Nephron (organoid): ENCODE measurements around the gene DIPK1A.
"Not testable (repeated sequence)": the region's sequence is repeated elsewhere in the genome, so short reads cannot be mapped to it uniquely, and the experiment has no call there.

ENCODE experiments used
- H3K27ac Mint-ChIP-seq, 3 experiments: 2 replicates each; pipeline ENCODE4 v1.8.0; 2020; ENCODE audit warnings: mixed read lengths in 3 of 3, mild to moderate bottlenecking in 2 of 3, moderate library complexity in 1 of 3
- H3K27me3 Mint-ChIP-seq: 2 replicates; pipeline ENCODE4 v1.8.0; 2021; ENCODE audit warnings: low read depth, mild to moderate bottlenecking, moderate library complexity, mixed read lengths
- H3K36me3 Mint-ChIP-seq: 2 replicates; pipeline ENCODE4 v1.8.0; 2020; ENCODE audit warnings: low read depth, mixed read lengths
- H3K4me1 Mint-ChIP-seq: 2 replicates; pipeline ENCODE4 v1.8.0; 2020; ENCODE audit warnings: mixed read lengths
- H3K4me3 Mint-ChIP-seq, 3 experiments: 2 replicates each; pipeline ENCODE4 v1.8.0; 2020; ENCODE audit warnings: mild to moderate bottlenecking in 3 of 3, mixed read lengths in 3 of 3, moderate library complexity in 2 of 3
- H3K9me3 Mint-ChIP-seq: 2 replicates; pipeline ENCODE4 v1.8.0; 2020; ENCODE audit warnings: mixed read lengths
- TF ChIP-seq, protein P1 (sequence below), 3 experiments: fragments of 200-600 bp; sonication (generic); IDR thresholded peaks; one replicate each; pipeline ENCODE4 v1.5.0; 2021; ENCODE audit warnings: antibody characterized with exemption in 3 of 3; ENCODE audit not compliant: unreplicated experiment in 3 of 3

Gene DIPK1A

DNA sequence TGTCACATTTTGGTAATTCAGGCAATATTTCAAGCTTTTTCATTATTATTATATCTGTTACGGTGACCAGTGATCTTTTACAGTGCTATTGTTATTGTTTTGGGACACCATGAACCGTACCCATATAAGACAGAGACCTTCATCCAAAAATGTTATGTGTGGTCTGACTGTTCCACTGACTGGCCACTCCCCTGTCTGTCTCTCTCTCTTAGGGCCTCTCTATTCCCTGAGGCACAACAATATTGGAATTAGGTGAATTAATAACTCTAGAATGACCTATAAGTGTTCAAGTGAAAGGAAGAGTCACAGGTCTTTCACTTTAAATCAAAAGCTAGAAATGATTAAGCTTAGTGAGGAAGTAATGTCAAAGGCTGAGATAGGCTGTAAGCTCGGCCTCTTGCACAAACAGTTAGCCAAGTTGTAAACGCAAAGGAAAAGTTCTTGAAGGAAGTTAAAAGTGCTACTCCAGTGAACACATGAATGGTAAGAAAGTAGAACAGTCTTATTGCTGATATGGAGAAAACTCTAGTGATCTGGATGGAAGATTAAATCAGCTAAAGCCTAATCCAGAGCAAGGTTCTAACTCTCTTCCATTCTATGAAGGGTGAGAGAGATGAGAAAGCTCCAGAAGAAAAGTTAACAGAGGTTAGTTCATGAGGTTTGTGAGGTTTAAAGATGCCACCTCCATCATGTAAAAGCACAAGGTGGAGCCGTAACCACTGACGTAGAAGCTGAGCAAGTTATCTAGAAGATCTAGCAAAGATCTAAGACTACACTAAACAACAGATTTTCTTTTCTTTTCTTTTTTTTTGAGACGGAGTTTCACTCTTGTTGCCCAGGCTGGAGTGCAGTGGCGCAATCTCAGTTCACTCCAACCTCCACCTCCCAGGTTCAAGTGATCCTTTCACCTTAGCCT lies 19.7 kb upstream of the DIPK1A start:
- Mint-ChIP-seq H3K27me3 (no peaks in the 10 kb centered on the region), H3K4me1 (no peaks in the 10 kb centered on the region), H3K9me3 (peaks cover 10% of the 10 kb centered on the region), H3K4me3 (no peak overlapping the region), H3K27ac (peak overlapping the region in 1 of 3 experiments; percentile 56), H3K36me3 (peaks cover 6% of the 10 kb centered on the region)
- TF ChIP-seq, protein P1, sequence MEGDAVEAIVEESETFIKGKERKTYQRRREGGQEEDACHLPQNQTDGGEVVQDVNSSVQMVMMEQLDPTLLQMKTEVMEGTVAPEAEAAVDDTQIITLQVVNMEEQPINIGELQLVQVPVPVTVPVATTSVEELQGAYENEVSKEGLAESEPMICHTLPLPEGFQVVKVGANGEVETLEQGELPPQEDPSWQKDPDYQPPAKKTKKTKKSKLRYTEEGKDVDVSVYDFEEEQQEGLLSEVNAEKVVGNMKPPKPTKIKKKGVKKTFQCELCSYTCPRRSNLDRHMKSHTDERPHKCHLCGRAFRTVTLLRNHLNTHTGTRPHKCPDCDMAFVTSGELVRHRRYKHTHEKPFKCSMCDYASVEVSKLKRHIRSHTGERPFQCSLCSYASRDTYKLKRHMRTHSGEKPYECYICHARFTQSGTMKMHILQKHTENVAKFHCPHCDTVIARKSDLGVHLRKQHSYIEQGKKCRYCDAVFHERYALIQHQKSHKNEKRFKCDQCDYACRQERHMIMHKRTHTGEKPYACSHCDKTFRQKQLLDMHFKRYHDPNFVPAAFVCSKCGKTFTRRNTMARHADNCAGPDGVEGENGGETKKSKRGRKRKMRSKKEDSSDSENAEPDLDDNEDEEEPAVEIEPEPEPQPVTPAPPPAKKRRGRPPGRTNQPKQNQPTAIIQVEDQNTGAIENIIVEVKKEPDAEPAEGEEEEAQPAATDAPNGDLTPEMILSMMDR (IDR thresholded peaks at IDR 0.05; ENCODE audit: unreplicated experiment in 3 of 3), result no peak

DNA sequence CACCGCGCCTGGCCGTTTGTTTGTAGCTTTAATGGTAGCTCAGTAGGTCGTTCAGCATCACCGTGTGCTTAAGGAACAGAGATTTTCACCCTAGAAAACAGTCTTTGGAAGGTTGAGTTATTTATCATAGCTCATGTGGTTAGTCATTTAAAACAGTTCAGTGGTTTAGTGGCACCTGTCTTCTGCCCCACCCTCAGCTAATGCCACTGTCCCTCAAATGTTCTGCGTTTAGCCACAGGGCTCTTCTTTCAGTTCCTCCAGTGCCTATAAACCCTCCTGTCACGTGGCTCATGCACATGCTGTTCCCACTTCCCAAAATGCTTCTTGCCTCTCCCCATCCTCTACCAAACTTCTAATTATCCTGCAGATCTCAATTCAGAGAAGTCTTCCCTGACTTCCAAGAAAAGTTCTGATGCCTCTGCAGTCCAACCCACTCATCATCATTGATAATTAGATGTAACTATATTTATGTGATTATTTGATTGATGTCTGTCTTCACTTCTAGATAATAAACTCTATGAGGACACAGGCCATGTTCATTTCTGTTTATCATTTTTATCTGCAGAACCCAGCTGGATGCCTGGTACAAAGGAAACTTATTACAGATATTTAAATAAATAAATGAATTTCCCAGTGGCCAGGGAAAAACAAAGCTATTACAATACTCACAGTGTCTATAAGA lies 14.4 kb upstream of the DIPK1A start:
- TF ChIP-seq, protein P1 (IDR thresholded peaks at IDR 0.05; ENCODE audit: unreplicated experiment in 3 of 3), result no peak
- Mint-ChIP-seq H3K9me3 (peaks cover under 1% of the 10 kb centered on the region), H3K4me1 (no peaks in the 10 kb centered on the region), H3K27ac (no peak overlapping the region), H3K4me3 (no peak overlapping the region), H3K36me3 (peaks cover under 1% of the 10 kb centered on the region), H3K27me3 (peaks cover 5% of the 10 kb centered on the region)

DNA sequence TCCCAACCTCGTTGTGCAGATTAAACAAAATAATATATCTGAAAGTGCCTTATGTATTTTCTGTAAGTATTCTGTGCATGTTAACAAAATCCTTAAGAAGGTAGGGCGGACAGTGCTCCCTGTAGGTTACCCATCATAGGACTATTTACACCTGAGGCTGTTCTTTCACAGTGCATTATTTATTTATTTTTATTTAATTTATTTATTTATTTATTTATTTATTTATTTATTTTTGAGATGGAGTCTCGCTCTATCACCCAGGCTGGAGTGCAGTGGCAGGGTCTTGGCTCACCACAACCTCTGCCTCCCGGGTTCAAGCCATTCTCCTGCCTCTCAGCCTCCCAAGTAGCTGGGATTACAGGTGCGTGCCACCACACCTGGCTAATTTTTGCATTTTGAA lies 12.8 kb upstream of the DIPK1A start:
- H3K9me3 Mint-ChIP-seq, H3K27ac Mint-ChIP-seq, H3K4me1 Mint-ChIP-seq, H3K4me3 Mint-ChIP-seq, H3K36me3 Mint-ChIP-seq, H3K27me3 Mint-ChIP-seq: not testable (repeated sequence)

DNA sequence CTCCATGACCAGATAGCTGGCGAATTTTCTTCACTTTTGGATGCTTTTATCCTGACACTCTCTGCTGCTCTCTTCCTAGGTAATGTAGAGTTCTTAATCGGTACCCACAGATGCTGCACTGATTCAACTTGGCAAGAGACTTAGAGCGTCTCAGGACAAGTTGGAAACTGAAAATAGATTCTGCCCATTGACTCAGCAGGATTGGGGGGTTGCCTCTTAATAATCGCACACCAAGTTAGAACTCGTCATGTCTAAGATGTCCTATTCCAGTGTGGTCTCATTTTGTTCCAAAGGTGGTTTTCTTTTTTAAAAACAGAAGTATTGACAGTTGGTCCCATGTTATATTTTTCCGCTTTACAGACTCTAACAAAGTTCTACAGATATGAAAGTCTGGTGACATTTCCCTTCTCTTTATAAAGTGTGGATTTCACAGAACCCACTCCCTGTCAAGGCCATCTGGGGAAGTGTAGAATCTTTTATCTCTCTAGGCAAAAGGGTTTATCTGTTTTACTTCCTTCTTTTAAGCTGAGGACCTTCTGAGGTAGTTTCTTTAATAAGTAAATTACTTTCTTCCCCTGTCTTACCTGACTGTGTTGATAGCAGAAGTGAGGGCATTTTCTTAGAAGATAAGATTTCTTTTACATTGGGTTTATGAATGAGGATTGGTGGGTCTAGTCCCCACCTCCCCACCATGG lies 12.1 kb upstream of the DIPK1A start:
- no peaks in the 10 kb centered on the region for H3K36me3 Mint-ChIP-seq
- H3K4me3 Mint-ChIP-seq, result no peak overlapping the region
- no peaks in the 10 kb centered on the region for H3K9me3 Mint-ChIP-seq
- H3K27ac Mint-ChIP-seq, result no peak overlapping the region
- peaks cover 5% of the 10 kb centered on the region for H3K27me3 Mint-ChIP-seq
- TF ChIP-seq, protein P1 (IDR thresholded peaks at IDR 0.05; ENCODE audit: unreplicated experiment in 3 of 3), result no peak
- no peaks in the 10 kb centered on the region for H3K4me1 Mint-ChIP-seq

DNA sequence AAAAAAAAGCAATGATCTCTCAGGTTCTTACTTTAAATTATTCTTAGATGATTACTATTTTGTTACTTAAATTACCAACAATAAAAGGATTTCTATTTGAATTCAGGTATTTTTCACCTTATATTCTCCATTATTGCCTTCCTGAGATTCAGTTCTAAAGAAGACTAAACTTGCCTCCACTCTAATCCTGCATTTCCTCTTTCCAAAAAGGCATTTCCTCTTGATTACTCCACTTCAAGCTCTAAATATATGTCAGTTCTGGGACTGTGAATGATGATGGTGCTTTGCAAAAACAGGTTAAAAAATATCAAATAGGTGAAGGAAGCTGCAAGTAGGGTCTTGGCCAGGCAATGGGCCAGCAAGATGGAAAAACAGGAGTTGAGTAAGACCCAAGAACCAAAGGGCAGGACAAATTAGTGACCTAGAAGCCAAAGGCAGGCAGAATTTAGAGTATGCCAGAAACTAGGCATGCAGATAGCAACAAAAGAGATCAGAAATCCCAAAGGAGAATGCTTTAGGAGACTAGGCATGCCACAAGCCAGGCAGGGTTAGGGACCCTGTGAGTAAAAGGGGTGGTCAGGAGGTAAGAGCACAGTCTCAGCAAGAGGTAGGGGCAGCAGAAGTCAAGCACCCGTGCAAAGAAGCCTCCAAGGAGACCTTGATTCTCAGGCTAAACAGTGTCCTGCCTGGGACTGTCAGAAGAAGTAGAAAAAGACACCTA lies 11.3 kb upstream of the DIPK1A start:
- H3K36me3 Mint-ChIP-seq, result no peaks in the 10 kb centered on the region
- no peak overlapping the region for H3K27ac Mint-ChIP-seq
- H3K4me1 Mint-ChIP-seq, result no peaks in the 10 kb centered on the region
- TF ChIP-seq, protein P1 (IDR thresholded peaks at IDR 0.05; ENCODE audit: unreplicated experiment in 3 of 3), result no peak
- peaks cover 5% of the 10 kb centered on the region for H3K27me3 Mint-ChIP-seq
- no peaks in the 10 kb centered on the region for H3K9me3 Mint-ChIP-seq
- H3K4me3 Mint-ChIP-seq, result no peak overlapping the region

DNA sequence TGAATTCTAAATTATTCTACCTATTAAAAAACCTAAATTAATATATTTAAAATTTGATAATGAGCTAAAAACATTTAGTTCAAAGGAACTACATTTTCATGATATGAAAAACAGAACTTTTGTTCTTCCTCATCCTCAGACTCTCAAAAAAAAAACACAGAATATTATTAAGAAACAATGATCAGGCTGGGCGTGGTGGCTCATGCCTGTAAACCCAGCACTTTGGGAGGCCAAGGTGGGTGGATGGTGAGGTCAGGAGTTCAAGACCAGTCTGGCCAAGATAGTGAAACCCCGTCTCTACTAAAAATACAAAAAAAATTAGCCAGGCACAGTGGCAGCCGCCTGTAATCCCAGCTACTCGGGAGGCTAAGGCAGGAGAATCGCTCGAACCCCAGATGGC lies 10.7 kb upstream of the DIPK1A start:
- H3K27ac Mint-ChIP-seq, H3K9me3 Mint-ChIP-seq, H3K4me3 Mint-ChIP-seq, H3K27me3 Mint-ChIP-seq, H3K4me1 Mint-ChIP-seq, H3K36me3 Mint-ChIP-seq: not testable (repeated sequence)
